Pancreas (tissue), 10 donors: ENCODE results near the gene ZP1. TPM values are rescaled to one million over a fixed set of nuclear protein-coding genes. Genes with fewer than 3 reads are reported as not detected.

ENCODE experiments used
- ATAC-seq, 4 donors: fragments of 200-7000 bp; cut with Tn5 transposase; one replicate each; pipeline versions ENCODE4 v1.8.0 to v1.9.1; 2020; ENCODE audit warnings: mild to moderate bottlenecking in 4 of 4, moderate library complexity in 4 of 4
- DNase-seq, 6 donors: peaks; one replicate each; pipeline ENCODE4 v3.0.0-alpha.2; 2020
- FAIRE-seq: peaks from 2 replicates; lab custom pipeline; 2012; peaks lifted over from hg19 to GRCh38; lab: Jason Lieb, UNC
- H3K27ac ChIP-seq, 4 donors: fragments of 200-600 bp; sonication (generic); 1 replicate in 3 of 4; 2 replicates in 1 of 4; pipeline versions ENCODE4 v1.5.0 to v1.8.0; 2020
- H3K27me3 ChIP-seq, 4 donors: fragments of 200-600 bp; one replicate each; pipeline ENCODE4 v1.8.0; 2021
- H3K36me3 ChIP-seq, 3 donors: fragments of 200-600 bp; sonication (generic) in 1 of 3; one replicate each; pipeline versions ENCODE4 v1.5.0 to v1.8.0; 2020 to 2021
- H3K4me1 ChIP-seq, 3 donors: fragments of 200-600 bp; one replicate each; pipeline ENCODE4 v1.8.0; 2021
- H3K4me3 ChIP-seq, 4 donors: fragments of 200-600 bp; sonication (generic) in 2 of 4; one replicate each; pipeline versions ENCODE4 v1.5.0 to v1.8.0; 2020 to 2021
- H3K9me3 ChIP-seq, 4 donors: fragments of 200-600 bp; one replicate each; pipeline ENCODE4 v1.8.0; 2021
- WGBS, 2 donors: extraction: QIAGEN DNeasy Blood & Tissue Kit; methylation state at CpG; one replicate each; pipeline ENCODE4 v1.1.7; 2013; 5-methylcytosine and 5-hydroxymethylcytosine counted together
- intact Hi-C, 3 donors: fragments of 100-400 bp; cut with DNase I; formaldehyde crosslinking; loops; one replicate each; pipeline versions ENCODE4 v1.11.1 to v1.14.2; 2022
- polyA plus RNA-seq, 2 donors: library from polyadenylated mRNA; stranded (reverse); fragments of 200-250 nt; gene quantifications; one replicate each; pipeline ENCODE4 v1.2.3, GENCODE V29; 2013
- total RNA-seq, 6 donors: library from RNA; stranded (reverse); fragmentation: NEBNext Ultra II Directional in 4 of 6; extraction: Animal tissue kit (Norgen Biotek cat#: 25700) in 4 of 6; gene quantifications; one replicate each; pipeline versions ENCODE4 v1.2.1 to v1.2.4, GENCODE V29; 2021 to 2023
- TF ChIP-seq, protein P1 (sequence below), 4 donors: fragments of 200-600 bp; sonication (generic) in 3 of 4; IDR thresholded peaks; one replicate each; pipeline versions ENCODE4 v1.5.0 to v1.8.0; 2021; ENCODE audit warnings: antibody characterized with exemption in 4 of 4
- donor health status: healthy with polysubstance abuse.
- donor health status: DM: no; HTN: no; CAD: no; lungs with moderate emphysema.
- donor health status: DM: no; HTN: no; CAD: no.
- donor health status: control.
- donor health status: control.
- donor health status: Bipolar disorder and iron deficiency.
- donor health status: DM: yes; HTN: yes; CAD: no.
- donor health status: DM: no; HTN: no; CAD: no.
- donor health status: DM: no; HTN: no; CAD: no.
- donor health status: DM: yes; HTN: yes; CAD: no.

The ZP1 gene
- total and polyA plus RNA-seq, 8 donors = 0.34 to 1.5 TPM; not detected in 6

DNA sequence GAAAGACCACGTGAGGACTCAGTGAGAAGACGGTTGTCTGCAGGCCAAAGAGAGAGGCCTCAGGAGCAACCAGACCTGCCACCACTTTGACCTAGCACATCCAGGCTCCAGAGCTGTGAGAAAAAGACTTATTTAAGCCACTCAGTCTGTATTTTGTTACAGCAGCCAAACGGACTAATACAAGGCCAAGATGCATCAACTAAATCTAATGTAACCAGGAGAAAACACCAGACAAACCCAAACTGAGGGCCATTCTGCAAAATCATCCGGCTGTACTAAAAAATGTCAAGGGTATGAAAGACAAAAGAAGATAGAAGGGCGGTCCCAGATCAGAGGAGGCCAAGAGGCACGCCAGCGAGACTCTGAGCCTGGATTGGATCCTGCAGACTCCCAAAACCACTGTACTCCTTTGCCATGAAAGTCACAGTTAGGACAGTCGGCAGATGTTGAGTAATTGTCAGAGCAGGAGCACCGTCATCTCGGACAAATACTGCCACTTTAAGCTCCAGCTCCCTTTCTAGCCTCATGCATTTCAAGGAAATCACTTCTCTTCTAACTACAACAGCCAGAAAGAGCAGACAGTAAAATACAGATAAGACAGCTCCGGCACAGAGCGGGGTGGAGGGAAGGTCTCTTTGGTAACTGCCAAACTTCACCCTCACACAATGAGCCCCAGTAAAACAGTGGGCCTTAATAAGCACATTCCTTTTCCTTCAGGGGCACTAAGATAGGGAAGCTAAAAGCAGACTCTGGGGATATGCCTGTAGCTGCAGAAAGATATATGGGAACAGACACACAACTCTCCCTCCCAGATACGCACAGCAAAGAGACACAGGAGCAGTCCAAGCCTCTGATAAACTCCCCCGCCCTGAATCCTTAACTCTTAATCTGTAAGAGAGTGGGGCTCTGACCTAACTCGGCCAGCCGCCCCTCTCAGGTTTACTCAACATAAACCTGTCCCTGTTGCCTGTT, 3.5 kb upstream of the ZP1 start:
- Histone ChIP-seq H3K27ac (no peak overlapping the region), H3K4me3 (no peak overlapping the region), H3K36me3 (no peaks in the 10 kb centered on the region), H3K4me1 (no peaks in the 10 kb centered on the region), H3K9me3 (no peaks in the 10 kb centered on the region), H3K27me3 (no peaks in the 10 kb centered on the region)
- FAIRE-seq (no peak), DNase-seq (peak in 1 of 6 donors; percentile 4), ATAC-seq (no peak)
- WGBS, 2 donors = 69 to 75% methylated on average over 16 of the region's 16 CpGs
- intact Hi-C loops = no loop called here
- TF ChIP-seq, protein P1, sequence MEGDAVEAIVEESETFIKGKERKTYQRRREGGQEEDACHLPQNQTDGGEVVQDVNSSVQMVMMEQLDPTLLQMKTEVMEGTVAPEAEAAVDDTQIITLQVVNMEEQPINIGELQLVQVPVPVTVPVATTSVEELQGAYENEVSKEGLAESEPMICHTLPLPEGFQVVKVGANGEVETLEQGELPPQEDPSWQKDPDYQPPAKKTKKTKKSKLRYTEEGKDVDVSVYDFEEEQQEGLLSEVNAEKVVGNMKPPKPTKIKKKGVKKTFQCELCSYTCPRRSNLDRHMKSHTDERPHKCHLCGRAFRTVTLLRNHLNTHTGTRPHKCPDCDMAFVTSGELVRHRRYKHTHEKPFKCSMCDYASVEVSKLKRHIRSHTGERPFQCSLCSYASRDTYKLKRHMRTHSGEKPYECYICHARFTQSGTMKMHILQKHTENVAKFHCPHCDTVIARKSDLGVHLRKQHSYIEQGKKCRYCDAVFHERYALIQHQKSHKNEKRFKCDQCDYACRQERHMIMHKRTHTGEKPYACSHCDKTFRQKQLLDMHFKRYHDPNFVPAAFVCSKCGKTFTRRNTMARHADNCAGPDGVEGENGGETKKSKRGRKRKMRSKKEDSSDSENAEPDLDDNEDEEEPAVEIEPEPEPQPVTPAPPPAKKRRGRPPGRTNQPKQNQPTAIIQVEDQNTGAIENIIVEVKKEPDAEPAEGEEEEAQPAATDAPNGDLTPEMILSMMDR (IDR thresholded peaks at IDR 0.05) = no peak

DNA sequence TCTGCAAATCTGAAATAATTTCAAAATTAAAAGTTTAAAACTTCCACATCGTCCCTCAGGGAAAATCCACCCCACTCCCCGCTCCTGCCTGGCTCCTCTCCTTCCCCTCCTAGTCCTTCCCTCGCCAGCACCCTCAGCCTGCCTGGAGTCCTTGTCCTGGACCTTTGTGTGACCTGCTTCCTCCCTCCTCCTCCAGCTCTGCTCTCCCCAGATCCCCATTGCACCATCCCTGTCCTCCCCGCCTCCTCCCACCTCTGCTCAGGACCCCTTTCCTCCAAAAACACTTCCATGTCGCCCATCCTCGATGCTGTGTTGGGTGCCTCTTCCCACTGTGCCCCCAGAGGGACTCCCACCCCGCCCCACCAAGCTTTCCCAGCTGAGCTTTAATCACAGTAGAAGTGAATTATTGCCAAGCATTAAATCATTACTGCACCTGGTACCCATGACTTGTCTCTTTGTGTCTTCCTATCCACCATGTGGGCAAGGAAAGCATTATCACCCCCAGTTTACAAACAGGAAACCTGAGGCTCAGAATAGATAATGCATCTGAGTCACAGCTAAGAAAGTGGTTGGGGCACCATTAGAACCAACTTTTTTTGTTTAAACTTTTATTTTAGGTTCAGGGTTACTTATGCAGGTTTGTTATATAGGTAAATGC, 2.4 kb upstream of the ZP1 start:
- TF ChIP-seq, protein P1 (IDR thresholded peaks at IDR 0.05) = no peak
- DNase-seq = peak in 1 of 6 donors; percentile 3
- Histone ChIP-seq H3K4me1 (no peaks in the 10 kb centered on the region), H3K4me3 (no peak overlapping the region), H3K9me3 (no peaks in the 10 kb centered on the region), H3K27me3 (no peaks in the 10 kb centered on the region), H3K36me3 (no peaks in the 10 kb centered on the region), H3K27ac (no peak overlapping the region)
- no peak for FAIRE-seq
- WGBS, 2 donors = 65 to 76% methylated on average over 7 of the region's 7 CpGs
- ATAC-seq = no peak
- intact Hi-C loops = no loop called here

DNA sequence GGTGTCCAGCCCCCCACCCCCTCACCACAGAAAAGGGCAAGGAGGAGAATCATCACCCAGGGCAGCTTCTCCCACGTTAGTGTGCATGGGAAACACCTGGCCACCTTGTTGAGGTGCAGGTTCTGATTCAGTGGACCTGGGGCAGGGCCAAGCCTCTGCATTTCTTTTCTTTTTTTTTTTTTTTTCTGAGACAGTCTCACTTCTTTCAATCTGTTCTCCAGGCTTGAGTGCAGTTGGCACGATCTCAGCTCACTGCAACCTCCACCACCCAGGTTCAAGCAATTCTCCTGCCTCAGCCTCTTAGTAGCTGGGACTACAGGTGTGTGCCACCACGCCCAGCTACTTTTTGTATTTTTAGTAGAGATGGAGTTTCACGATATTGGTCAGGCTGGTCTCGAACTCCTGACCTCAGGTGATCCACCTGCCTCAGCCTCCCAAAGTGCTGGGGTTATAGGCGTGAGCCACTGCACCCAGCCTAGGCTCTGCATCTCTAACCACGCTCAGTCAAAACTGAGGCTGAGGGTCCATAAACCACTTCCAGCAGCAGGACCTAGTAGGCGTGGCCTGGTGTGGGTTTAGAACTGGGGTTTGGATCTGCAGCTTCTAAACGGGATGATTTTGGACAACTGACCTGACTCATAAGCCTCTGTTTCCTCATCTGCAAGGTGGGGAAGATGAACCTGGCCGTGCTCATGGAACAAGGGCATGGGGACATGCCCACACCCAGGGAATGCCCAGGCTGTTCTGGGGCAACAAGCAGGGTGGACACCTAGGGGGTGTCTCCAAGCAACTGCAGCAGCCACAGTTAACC, 734 bp downstream of the ZP1 start:
- H3K27me3 ChIP-seq = no peaks in the 10 kb centered on the region
- FAIRE-seq (no peak), DNase-seq (peak in 1 of 6 donors; percentile 3), ATAC-seq (no peak)
- H3K4me3 ChIP-seq = no peak overlapping the region
- no peaks in the 10 kb centered on the region for H3K9me3 ChIP-seq
- WGBS, 2 donors = 71 to 79% methylated on average over 10 of the region's 10 CpGs
- TF ChIP-seq, protein P1 (IDR thresholded peaks at IDR 0.05) = no peak
- no peaks in the 10 kb centered on the region for H3K36me3 ChIP-seq
- H3K27ac ChIP-seq = no peak overlapping the region
- no peaks in the 10 kb centered on the region for H3K4me1 ChIP-seq
- intact Hi-C loops = no loop called here

DNA sequence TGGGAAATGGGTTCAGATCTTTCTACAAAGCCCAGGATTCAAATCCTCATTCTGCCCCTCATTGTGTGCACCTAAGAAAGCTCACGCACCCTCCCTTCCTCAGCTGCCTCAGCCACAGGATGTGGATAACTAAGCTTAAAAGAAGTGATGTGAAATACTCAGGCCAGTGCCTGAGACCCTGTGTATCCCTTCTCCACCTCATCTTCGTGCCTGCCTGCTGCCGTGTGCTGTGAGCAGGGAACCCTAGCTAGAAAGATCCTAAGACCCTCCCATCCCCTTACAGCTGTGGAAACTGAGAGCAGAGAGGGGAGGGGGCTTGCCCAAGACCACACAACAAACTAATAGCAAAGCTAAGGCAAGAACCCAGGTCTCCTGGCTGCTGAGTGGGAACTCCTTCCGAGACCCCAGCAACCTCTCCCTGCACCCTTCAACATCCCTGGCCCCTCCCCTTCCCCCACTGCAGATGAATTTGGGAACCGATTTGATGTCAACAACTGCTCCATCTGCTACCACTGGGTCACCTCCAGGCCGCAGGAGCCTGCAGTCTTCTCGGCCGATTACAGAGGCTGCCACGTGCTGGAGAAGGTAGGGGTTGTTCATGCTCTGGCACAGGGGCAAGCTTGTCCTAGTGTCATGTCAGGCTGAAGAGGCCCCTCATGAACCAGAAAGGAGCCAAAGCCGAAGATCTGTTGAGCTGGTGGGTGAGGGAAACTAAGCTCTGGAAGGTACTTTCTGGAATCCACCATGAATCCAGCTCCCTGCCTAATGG, 1.5 kb downstream of the ZP1 start:
- FAIRE-seq (no peak), ATAC-seq (no peak), DNase-seq (no peak)
- Histone ChIP-seq H3K36me3 (no peaks in the 10 kb centered on the region), H3K27me3 (no peaks in the 10 kb centered on the region), H3K4me3 (no peak overlapping the region), H3K4me1 (no peaks in the 10 kb centered on the region), H3K9me3 (no peaks in the 10 kb centered on the region), H3K27ac (no peak overlapping the region)
- TF ChIP-seq, protein P1 (IDR thresholded peaks at IDR 0.05) = no peak
- WGBS, 2 donors = 59 to 70% methylated on average over 10 of the region's 10 CpGs
- intact Hi-C loops = no loop called here
